NCI-H82 (cell line): ENCODE measurements around the gene OCLN.
"Not testable (repeated sequence)": the region's sequence is repeated elsewhere in the genome, so short reads cannot be mapped to it uniquely, and the experiment has no call there.

Experiments used
- DNase-seq: peaks from one replicate; lab custom pipeline; 2025; lab: John Stamatoyannopoulos, UW

The OCLN gene

GRCh38 chr5:69491027-69491426 is 1.6 kb upstream of the OCLN start:
- no peak for DNase-seq

- no peak for DNase-seq
These were observed 676 bp upstream of the OCLN start for GRCh38 chr5:69491838-69492390.

- DNase-seq = peak; percentile 15
These were observed 369 bp downstream of the OCLN start for GRCh38 chr5:69492923-69493395.

GRCh38 chr5:69493396-69494133 is 975 bp downstream of the OCLN start:
- peak; percentile 12 for DNase-seq

- DNase-seq = no peak
These were observed 1.9 kb downstream of the OCLN start for GRCh38 chr5:69494452-69494851.

- no peak for DNase-seq
These were observed 4.5 kb downstream of the OCLN start for GRCh38 chr5:69497006-69497520.

- no peak for DNase-seq
These were observed 5.8 kb downstream of the OCLN start for GRCh38 chr5:69498384-69498783.

GRCh38 chr5:69502367-69502766 is 9.8 kb downstream of the OCLN start:
- DNase-seq = no peak

- no peak for DNase-seq
These were observed 10.3 kb downstream of the OCLN start for GRCh38 chr5:69502767-69503488.

- no peak for DNase-seq
These were observed 11.4 kb downstream of the OCLN start for GRCh38 chr5:69504036-69504435.

GRCh38 chr5:69505306-69505705 is 12.7 kb downstream of the OCLN start:
- no peak for DNase-seq

GRCh38 chr5:69509212-69509611 is 16.6 kb downstream of the OCLN start:
- DNase-seq = no peak

- no peak for DNase-seq
These were observed 18.1 kb downstream of the OCLN start for GRCh38 chr5:69510694-69511093.

GRCh38 chr5:69512740-69513260 is 20.2 kb downstream of the OCLN start:
- DNase-seq = no peak

- DNase-seq = not testable (repeated sequence)
These were observed 23.0 kb downstream of the OCLN start for GRCh38 chr5:69515570-69515969.

GRCh38 chr5:69516769-69517168 is 24.2 kb downstream of the OCLN start:
- DNase-seq = no peak

- DNase-seq = no peak
These were observed 25.2 kb downstream of the OCLN start for GRCh38 chr5:69517763-69518212.

- no peak for DNase-seq
These were observed 26.7 kb downstream of the OCLN start for GRCh38 chr5:69519285-69519684.

- no peak for DNase-seq
These were observed 29.4 kb downstream of the OCLN start for GRCh38 chr5:69522035-69522434.

- DNase-seq = no peak
These were observed 32.9 kb downstream of the OCLN start for GRCh38 chr5:69525490-69525889.

GRCh38 chr5:69526660-69527059 is 34.1 kb downstream of the OCLN start:
- no peak for DNase-seq

- no peak for DNase-seq
These were observed 34.7 kb downstream of the OCLN start for GRCh38 chr5:69527128-69527770.
